Fibroblast of skin of left biceps (primary cell): Measurements from ENCODE around the gene NKAIN2.

ENCODE experiments used
- DNase-seq, 2 experiments: peaks; one replicate each; pipeline ENCODE4 v3.0.0-alpha.2; 2013; ENCODE audit warnings: low read depth in 2 of 2

The NKAIN2 gene

DNA sequence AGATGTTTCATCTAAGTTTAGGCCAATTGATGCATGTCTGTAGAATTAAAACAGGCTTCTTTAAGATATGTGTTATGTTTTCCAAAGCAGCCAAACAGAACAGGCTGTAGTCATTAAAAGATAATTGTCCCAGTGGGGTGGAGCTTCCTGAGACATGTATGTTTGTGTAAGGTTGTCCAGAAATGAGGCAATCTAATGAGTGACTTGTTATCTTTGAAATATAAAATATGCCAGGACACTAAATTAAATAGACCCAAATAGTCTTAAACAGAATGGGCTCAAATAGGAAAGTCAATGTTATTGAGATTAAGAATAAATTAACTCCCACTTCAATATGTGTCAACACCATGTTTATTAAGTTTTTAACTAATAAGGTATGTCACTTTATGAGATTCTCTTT is 953.9 kb downstream of the NKAIN2 start:
- DNase-seq, result no peak

GRCh38 chr6:124758663-124759062 is 955.0 kb downstream of the NKAIN2 start:
- no peak for DNase-seq

GRCh38 chr6:124765280-124765679 is 961.6 kb downstream of the NKAIN2 start:
- DNase-seq, result no peak

DNA sequence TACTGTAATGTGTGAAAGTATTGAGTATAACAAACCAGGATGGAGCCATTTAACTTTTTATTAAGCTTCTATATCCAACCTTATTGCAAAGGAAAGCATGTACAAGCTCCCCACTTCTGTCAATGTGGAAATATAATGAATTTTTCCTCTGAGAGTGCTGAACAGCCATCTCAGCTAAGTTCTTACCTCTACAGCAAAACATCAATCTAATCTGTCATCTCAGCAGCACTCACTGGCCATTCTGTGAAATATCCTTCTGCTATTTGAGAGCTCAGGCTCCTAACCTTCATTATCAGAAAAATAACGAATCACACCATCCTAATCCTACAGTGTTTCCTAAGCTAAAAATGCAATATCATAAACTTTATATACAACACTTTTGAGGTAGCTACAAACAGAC is 964.6 kb downstream of the NKAIN2 start:
- no peak for DNase-seq

DNA sequence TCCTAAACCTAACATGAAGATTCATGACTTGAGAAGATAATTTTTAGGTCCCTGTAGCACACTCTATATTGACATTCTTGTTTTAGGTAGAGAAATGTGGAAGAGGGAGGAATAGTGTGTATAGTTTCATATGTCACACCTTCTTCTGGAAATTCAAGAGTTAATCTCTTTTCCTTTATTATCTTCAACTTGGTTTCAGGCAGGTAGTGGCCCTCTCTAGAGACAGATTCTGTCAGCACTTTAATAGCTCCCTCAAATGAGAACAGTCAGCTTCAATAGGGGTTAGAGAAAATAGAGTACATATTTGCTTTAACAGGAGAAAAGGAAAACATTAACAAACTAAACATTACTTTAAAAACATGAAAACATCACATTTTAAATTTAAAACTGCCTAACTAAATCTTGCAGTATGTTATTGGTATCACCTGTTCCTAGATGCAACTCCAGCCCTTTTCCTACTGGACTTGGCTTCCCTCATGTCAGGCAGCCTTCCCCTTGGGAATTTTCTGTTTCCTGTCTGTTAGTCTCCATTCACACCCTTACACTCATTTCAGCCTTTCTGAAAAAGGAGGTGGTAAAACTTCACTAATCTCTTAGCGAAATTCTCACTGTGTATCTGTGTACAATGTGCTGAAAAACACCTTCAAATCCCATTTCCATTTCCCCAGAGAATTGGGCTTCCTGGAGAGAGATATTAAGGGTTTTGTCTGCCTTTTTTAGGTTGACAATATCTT is 966.3 kb downstream of the NKAIN2 start:
- no peak for DNase-seq

GRCh38 chr6:124770784-124771183 is 967.1 kb downstream of the NKAIN2 start:
- DNase-seq, result no peak

GRCh38 chr6:124772733-124773319 is 969.2 kb downstream of the NKAIN2 start:
- DNase-seq, result no peak

GRCh38 chr6:124775121-124775520 is 971.5 kb downstream of the NKAIN2 start:
- no peak for DNase-seq

GRCh38 chr6:124777863-124778262 is 974.2 kb downstream of the NKAIN2 start:
- no peak for DNase-seq

DNA sequence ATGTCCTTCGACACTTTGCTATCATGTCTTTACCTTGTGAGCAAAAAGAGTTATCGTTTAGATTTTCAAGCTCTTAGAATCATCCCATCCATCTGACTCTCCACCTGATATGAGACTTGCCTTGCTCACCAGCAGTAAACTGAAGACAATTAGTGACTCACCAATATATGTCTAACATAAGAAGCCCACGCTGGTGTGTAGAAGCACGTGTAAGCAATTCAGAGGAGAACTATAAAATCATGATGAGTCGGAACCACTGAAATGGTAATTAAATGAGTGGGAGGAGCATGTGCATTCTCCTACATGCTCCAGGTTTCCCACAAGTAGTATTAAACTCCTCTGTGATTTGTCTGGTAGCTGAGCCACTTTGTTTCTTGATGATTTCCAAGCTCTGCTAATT is 977.0 kb downstream of the NKAIN2 start:
- DNase-seq, result no peak

- DNase-seq, result no peak
Observed at GRCh38 chr6:124783344-124783743, 979.7 kb downstream of the NKAIN2 start.

GRCh38 chr6:124791156-124791555 is 987.5 kb downstream of the NKAIN2 start:
- DNase-seq, result no peak

GRCh38 chr6:124792386-124792785 is 988.7 kb downstream of the NKAIN2 start:
- DNase-seq, result no peak

GRCh38 chr6:124793398-124793797 is 989.7 kb downstream of the NKAIN2 start:
- no peak for DNase-seq

DNA sequence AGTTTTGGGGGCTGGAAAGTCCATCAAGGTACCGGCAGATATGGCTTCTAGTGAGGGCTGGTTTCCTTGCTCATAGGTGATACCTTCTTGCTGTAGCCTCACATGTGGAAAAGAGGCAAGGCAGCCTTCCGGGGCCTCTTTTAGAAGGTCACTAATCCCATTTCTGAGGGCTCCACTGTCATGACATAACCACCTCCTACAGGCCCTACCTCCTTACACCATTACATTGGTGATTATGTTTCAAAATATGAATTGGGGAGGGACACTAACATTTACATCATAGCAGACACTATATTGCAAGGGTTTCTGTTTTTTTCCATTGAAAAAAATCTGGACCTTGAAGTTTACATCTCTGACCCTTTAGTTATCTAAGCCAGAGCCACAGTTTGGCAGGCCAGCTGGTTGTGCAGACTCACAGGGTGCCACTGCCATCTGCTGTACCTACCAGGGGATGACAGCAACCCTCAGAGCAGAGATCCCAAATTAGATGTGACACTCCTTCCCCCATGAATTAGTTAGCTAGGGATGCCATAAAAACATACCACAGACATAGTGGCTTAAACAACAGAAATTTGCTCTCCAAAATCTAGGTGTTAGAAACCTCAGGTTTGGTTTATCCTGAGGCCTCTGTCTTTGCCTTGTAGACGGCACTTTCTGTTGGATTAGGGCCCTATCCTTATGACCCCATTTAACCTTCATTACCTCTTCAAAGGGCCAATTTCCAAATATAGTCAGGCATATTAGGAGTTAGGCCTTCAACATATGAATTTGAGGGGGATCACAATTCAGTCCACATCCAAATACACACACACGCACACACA is 992.2 kb downstream of the NKAIN2 start:
- DNase-seq, result no peak

GRCh38 chr6:124796464-124796970 is 992.9 kb downstream of the NKAIN2 start:
- no peak for DNase-seq

DNA sequence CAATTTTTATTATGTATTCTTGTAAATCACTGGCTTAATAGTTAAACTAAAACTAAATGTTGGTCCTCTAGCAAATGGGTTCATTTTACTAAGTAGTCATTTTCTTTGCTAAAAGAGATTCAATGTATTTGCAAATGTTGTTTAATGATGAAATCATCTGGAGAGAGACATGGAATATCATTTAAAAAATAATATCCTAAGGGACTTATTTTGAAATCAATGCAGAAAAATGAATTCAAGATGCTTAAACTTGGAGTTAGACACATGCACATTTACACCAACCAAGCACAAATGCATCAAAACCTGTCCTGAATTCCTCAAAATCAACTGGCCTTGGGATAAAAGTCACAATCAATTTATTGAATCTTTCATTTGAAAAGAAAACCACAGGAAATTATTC is 993.6 kb downstream of the NKAIN2 start:
- DNase-seq, result no peak

DNA sequence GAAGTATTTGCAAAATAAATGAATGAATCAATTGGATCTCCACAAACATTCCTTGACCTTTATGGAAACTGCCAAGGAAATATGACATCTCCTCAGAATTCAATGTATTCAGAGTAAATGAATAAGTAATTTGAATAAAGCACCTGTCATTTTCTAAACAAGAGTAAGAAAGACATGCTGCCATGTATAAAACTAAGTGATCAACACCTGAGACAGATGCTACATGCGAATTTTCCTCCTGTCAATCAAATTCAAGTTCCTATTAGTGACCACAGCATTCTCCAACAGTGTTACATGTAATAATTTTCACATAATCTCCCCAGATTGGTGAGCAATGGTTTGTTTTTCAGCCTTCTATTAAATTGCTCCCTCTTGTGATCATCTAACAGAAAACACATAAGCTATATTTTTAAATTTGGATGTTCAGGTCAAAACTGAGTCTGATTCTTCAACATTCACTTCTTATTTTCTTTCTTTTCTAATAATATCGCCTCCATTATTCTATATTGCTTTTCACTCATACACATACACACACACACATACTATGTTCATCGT is 995.4 kb downstream of the NKAIN2 start:
- no peak for DNase-seq

DNA sequence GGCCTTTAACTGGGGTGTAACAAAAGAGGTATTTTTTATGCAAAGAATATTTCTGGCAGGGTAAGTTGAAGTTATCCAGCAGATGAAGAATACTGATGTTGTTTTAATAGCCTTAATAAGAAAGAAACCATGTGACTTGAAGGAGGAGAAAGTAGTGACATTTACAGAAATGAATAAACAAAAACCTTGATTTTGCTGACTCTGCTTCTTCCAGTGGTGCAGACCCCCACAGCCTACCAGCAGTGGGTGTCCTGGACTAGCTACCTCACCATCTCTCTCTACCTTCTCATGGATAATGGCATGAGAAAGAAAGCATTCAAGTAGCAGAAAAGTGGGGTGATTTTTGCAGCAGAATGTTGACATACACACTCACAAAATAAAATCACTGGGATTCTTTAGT is 996.0 kb downstream of the NKAIN2 start:
- DNase-seq, result no peak

GRCh38 chr6:124800222-124800621 is 996.6 kb downstream of the NKAIN2 start:
- no peak for DNase-seq

GRCh38 chr6:124812067-124812466 is 1008.4 kb downstream of the NKAIN2 start:
- no peak for DNase-seq

GRCh38 chr6:124819346-124819745 is 1015.7 kb downstream of the NKAIN2 start:
- DNase-seq, result no peak
